Activated CD8-positive, alpha-beta memory T cell treated with anti-CD3 and anti-CD28 coated beads, Interleukin-2, amount 10 ng/mL, durations not matched to agents 7 days and 5 days (primary cell): ENCODE measurements around the gene NDUFB2. TPM values are rescaled to one million over a fixed set of nuclear protein-coding genes. Genes with fewer than 3 reads are reported as not detected.

Experiments used
- ATAC-seq: fragments of 150-1000 bp; cut with Tn5 transposase; one replicate; pipeline ENCODE4 v1.10.0; 2021; ENCODE audit warnings: moderate library complexity
- CTCF ChIA-PET: fragments of 350-600 bp; sonication (Branson Sonifier 250); formaldehyde crosslinking; loops from one replicate; lab custom pipeline; 2021; ENCODE audit warnings: antibody characterized with exemption; lab: Charles Lee
- DNase-seq: peaks from one replicate; pipeline ENCODE4 v3.0.0-alpha.2; 2020
- H3K27ac Mint-ChIP-seq: one replicate; pipeline ENCODE4 v1.8.0; 2021; ENCODE audit warnings: mild to moderate bottlenecking, mixed read lengths
- H3K27me3 Mint-ChIP-seq: one replicate; pipeline ENCODE4 v1.8.0; 2021; ENCODE audit warnings: mixed read lengths
- H3K36me3 Mint-ChIP-seq: one replicate; pipeline ENCODE4 v1.8.0; 2021; ENCODE audit warnings: mild to moderate bottlenecking, mixed read lengths
- H3K4me1 Mint-ChIP-seq: one replicate; pipeline ENCODE4 v1.8.0; 2021; ENCODE audit warnings: mixed read lengths
- H3K4me3 Mint-ChIP-seq: one replicate; pipeline ENCODE4 v1.8.0; 2021; ENCODE audit warnings: mild to moderate bottlenecking, moderate library complexity, mixed read lengths
- H3K9me3 Mint-ChIP-seq: one replicate; pipeline ENCODE4 v1.8.0; 2022; ENCODE audit warnings: low read depth, mixed read lengths
- total RNA-seq, 2 experiments: library from RNA; stranded (reverse); gene quantifications; one replicate each; pipeline ENCODE4 v1.2.3, GENCODE V29; 2021

NDUFB2 gene
- total RNA-seq = 100 to 1,000 TPM; 165 to 170 TPM

- CTCF ChIA-PET = interaction anchor here (1.1 to 2.0 kb wide), 3 partner anchors 22 to 227 kb away, joined by 4 to 5 read pairs (median 4); partner anchors contain the start of gene ADCK2
- Mint-ChIP-seq H3K9me3 (no peaks in the 10 kb centered on the region), H3K4me1 (peaks cover 42% of the 10 kb centered on the region), H3K27me3 (no peaks in the 10 kb centered on the region), H3K36me3 (peaks cover 13% of the 10 kb centered on the region), H3K27ac (peak within 1 kb of the TSS; percentile 96), H3K4me3 (peak within 1 kb of the TSS; percentile 97)
- ATAC-seq (peak; percentile 90), DNase-seq (peak; percentile 85)
These were observed at the start of gene NDUFB2 for GRCh38 chr7:140696680-140697446. Gene NDUFB2 (plus strand): TSS chr7:140696708. CDS start chr7:140696745, 37 bp downstream.

- H3K4me1 Mint-ChIP-seq = peaks cover 8% of the 10 kb centered on the region
- no peaks in the 10 kb centered on the region for H3K9me3 Mint-ChIP-seq
- peak; percentile 92 for ATAC-seq
- H3K36me3 Mint-ChIP-seq = no peaks in the 10 kb centered on the region
- H3K27me3 Mint-ChIP-seq = peaks cover 28% of the 10 kb centered on the region
- CTCF ChIA-PET = interaction anchor here (0.9 to 1.7 kb wide), 5 partner anchors 10 to 170 kb away, joined by 3 to 6 read pairs (median 3); no protein-coding TSS in a partner anchor
- H3K4me3 Mint-ChIP-seq = no peak overlapping the region
- no peak overlapping the region for H3K27ac Mint-ChIP-seq
- peak; percentile 60 for DNase-seq
These were observed 49.4 kb upstream of the NDUFB2 start for GRCh38 chr7:140646931-140647647.

GRCh38 chr7:140649556-140650205, 46.8 kb upstream of the NDUFB2 start:
- Mint-ChIP-seq H3K4me3 (no peak overlapping the region), H3K4me1 (peaks cover 11% of the 10 kb centered on the region), H3K27ac (no peak overlapping the region), H3K36me3 (no peaks in the 10 kb centered on the region), H3K9me3 (no peaks in the 10 kb centered on the region), H3K27me3 (peaks cover 20% of the 10 kb centered on the region)
- CTCF ChIA-PET = no interaction called here
- DNase-seq (no peak), ATAC-seq (no peak)

GRCh38 chr7:140650367-140650766, 46.1 kb upstream of the NDUFB2 start:
- Mint-ChIP-seq H3K9me3 (no peaks in the 10 kb centered on the region), H3K36me3 (no peaks in the 10 kb centered on the region), H3K4me3 (no peak overlapping the region), H3K4me1 (peaks cover 11% of the 10 kb centered on the region), H3K27me3 (peaks cover 15% of the 10 kb centered on the region), H3K27ac (no peak overlapping the region)
- DNase-seq (no peak), ATAC-seq (no peak)
- CTCF ChIA-PET = no interaction called here

GRCh38 chr7:140653319-140654108, 43.0 kb upstream of the NDUFB2 start:
- no peaks in the 10 kb centered on the region for H3K36me3 Mint-ChIP-seq
- CTCF ChIA-PET = interaction anchor here (0.6 to 2.3 kb wide), 24 partner anchors 11 to 361 kb away, joined by 3 to 13 read pairs (median 4); partner anchors contain the start of gene MRPS33
- H3K27ac Mint-ChIP-seq = no peak overlapping the region
- H3K4me3 Mint-ChIP-seq = no peak overlapping the region
- no peak for ATAC-seq
- DNase-seq = peak; percentile 47
- no peaks in the 10 kb centered on the region for H3K9me3 Mint-ChIP-seq
- peaks cover 18% of the 10 kb centered on the region for H3K4me1 Mint-ChIP-seq
- peaks cover 29% of the 10 kb centered on the region for H3K27me3 Mint-ChIP-seq

- Mint-ChIP-seq H3K4me1 (peaks cover 18% of the 10 kb centered on the region), H3K36me3 (no peaks in the 10 kb centered on the region), H3K27ac (no peak overlapping the region), H3K9me3 (no peaks in the 10 kb centered on the region), H3K27me3 (peaks cover 34% of the 10 kb centered on the region), H3K4me3 (no peak overlapping the region)
- DNase-seq = no peak
- no peak for ATAC-seq
- CTCF ChIA-PET = interaction anchor here (0.6 to 2.3 kb wide), 18 partner anchors 12 to 360 kb away, joined by 3 to 13 read pairs (median 4); partner anchors contain the start of gene MRPS33
These were observed 42.5 kb upstream of the NDUFB2 start for GRCh38 chr7:140654109-140654387.

GRCh38 chr7:140654661-140655060, 41.8 kb upstream of the NDUFB2 start:
- H3K4me3 Mint-ChIP-seq = no peak overlapping the region
- no peak for DNase-seq
- H3K27ac Mint-ChIP-seq = peak overlapping the region; percentile 40
- ATAC-seq = no peak
- H3K36me3 Mint-ChIP-seq = no peaks in the 10 kb centered on the region
- peaks cover 18% of the 10 kb centered on the region for H3K4me1 Mint-ChIP-seq
- CTCF ChIA-PET = interaction anchor here (1.8 to 2.2 kb wide), 2 partner anchors 139 to 360 kb away, joined by 5 to 10 read pairs; partner anchors contain the start of gene MRPS33
- H3K27me3 Mint-ChIP-seq = peaks cover 37% of the 10 kb centered on the region
- no peaks in the 10 kb centered on the region for H3K9me3 Mint-ChIP-seq

GRCh38 chr7:140655511-140656408, 40.7 kb upstream of the NDUFB2 start:
- CTCF ChIA-PET = interaction anchor here (0.9 to 1.3 kb wide), 3 partner anchors 14 to 179 kb away, joined by 3 to 4 read pairs (median 4); no protein-coding TSS in a partner anchor
- Mint-ChIP-seq H3K27me3 (peaks cover 41% of the 10 kb centered on the region), H3K4me1 (peaks cover 18% of the 10 kb centered on the region)

GRCh38 chr7:140656548-140657515, 39.7 kb upstream of the NDUFB2 start:
- no peaks in the 10 kb centered on the region for H3K9me3 Mint-ChIP-seq
- peak overlapping the region; percentile 51 for H3K4me3 Mint-ChIP-seq
- ATAC-seq (peak; percentile 80), DNase-seq (peak; percentile 67)
- no peak overlapping the region for H3K27ac Mint-ChIP-seq
- CTCF ChIA-PET = interaction anchor here (0.6 to 1.7 kb wide), 4 partner anchors 10 to 212 kb away, joined by 3 to 4 read pairs (median 3); no protein-coding TSS in a partner anchor
- peaks cover 46% of the 10 kb centered on the region for H3K27me3 Mint-ChIP-seq
- H3K4me1 Mint-ChIP-seq = peaks cover 18% of the 10 kb centered on the region
- H3K36me3 Mint-ChIP-seq = no peaks in the 10 kb centered on the region

More at GRCh38 chr7:140655511-140656408, 40.7 kb upstream of the NDUFB2 start:
- Mint-ChIP-seq H3K36me3 (no peaks in the 10 kb centered on the region), H3K27ac (no peak overlapping the region), H3K9me3 (no peaks in the 10 kb centered on the region), H3K4me3 (no peak overlapping the region)
- DNase-seq = no peak
- no peak for ATAC-seq

- Mint-ChIP-seq H3K27me3 (peaks cover 44% of the 10 kb centered on the region), H3K36me3 (no peaks in the 10 kb centered on the region), H3K4me1 (peaks cover 18% of the 10 kb centered on the region), H3K4me3 (no peak overlapping the region), H3K9me3 (no peaks in the 10 kb centered on the region), H3K27ac (no peak overlapping the region)
- no peak for ATAC-seq
- no peak for DNase-seq
- CTCF ChIA-PET = interaction anchor here (1.7 kb wide), 1 partner anchor 11 kb away, joined by 3 read pairs; no protein-coding TSS in a partner anchor
These were observed 38.6 kb upstream of the NDUFB2 start for GRCh38 chr7:140657891-140658290.

GRCh38 chr7:140659856-140660255, 36.7 kb upstream of the NDUFB2 start:
- ATAC-seq (no peak), DNase-seq (no peak)
- CTCF ChIA-PET = interaction anchor here (0.6 kb wide), 1 partner anchor 192 kb away, joined by 4 read pairs; no protein-coding TSS in a partner anchor
- H3K36me3 Mint-ChIP-seq = no peaks in the 10 kb centered on the region
- peaks cover 60% of the 10 kb centered on the region for H3K27me3 Mint-ChIP-seq
- no peak overlapping the region for H3K4me3 Mint-ChIP-seq
- H3K9me3 Mint-ChIP-seq = no peaks in the 10 kb centered on the region
- peaks cover 15% of the 10 kb centered on the region for H3K4me1 Mint-ChIP-seq
- H3K27ac Mint-ChIP-seq = no peak overlapping the region
